T-cell (primary cell): ENCODE measurements around the gene IFITM10. TPM values are rescaled to one million over a fixed set of nuclear protein-coding genes. Genes with fewer than 3 reads are reported as not detected.
A peak's percentile ranks its signal among the peaks of the same experiment; 100 is the strongest.
"Not testable (repeated sequence)": the region's sequence is repeated elsewhere in the genome, so short reads cannot be mapped to it uniquely, and the experiment has no call there.

Experiments used
- ATAC-seq, 4 experiments: fragments of 200-7000 bp in 3 of 4; fragments of 150-1000 bp in 1 of 4; cut with Tn5 transposase; replicated peaks in 1 of 4; 1 replicate in 3 of 4; 2 replicates in 1 of 4; pipeline ENCODE4 v1.10.0; 2021; ENCODE audit warnings: moderate library complexity in 3 of 4, mild to moderate bottlenecking in 2 of 4, moderate number of reproducible peaks in 1 of 4
- CTCF ChIA-PET, 2 donors: fragments of 300-600 bp; sonication (Branson Sonifier 250); formaldehyde crosslinking; loops; one replicate each; lab custom pipeline; 2022; ENCODE audit warnings: antibody characterized with exemption in 2 of 2; lab: Charles Lee
- POLR2A ChIA-PET, 2 donors: fragments of 300-600 bp; sonication (Branson Sonifier 250); formaldehyde crosslinking; loops; one replicate each; lab custom pipeline; 2022; ENCODE audit warnings: antibody characterized with exemption in 2 of 2; lab: Charles Lee
- DNase-seq, 35 experiments: peaks; one replicate each; pipeline versions ENCODE4 v3.0.0 to v3.0.0-alpha.2; 2013 to 2023
- H3K27ac ChIP-seq: one replicate; pipeline ENCODE4 v1.5.1; 2013; ENCODE audit warnings: low read length
- H3K27me3 ChIP-seq, 2 experiments: replicated peaks in 1 of 2; 1 replicate in 1 of 2; 2 replicates in 1 of 2; pipeline versions ENCODE4 v1.6.1 to v1.7.0; 2013; ENCODE audit warnings: low read length in 1 of 2, mixed read lengths in 1 of 2; ENCODE audit not compliant: control insufficient read depth in 2 of 2, insufficient read depth in 2 of 2; ENCODE audit errors: extremely low read depth in 1 of 2
- H3K36me3 ChIP-seq, 2 donors: 1 replicate in 1 of 2; 2 replicates in 1 of 2; pipeline versions ENCODE4 v1.6.1 to v1.7.0; 2013; ENCODE audit warnings: low read length in 1 of 2; ENCODE audit not compliant: control insufficient read depth in 2 of 2, insufficient read depth in 1 of 2; ENCODE audit errors: extremely low read depth in 1 of 2
- H3K4me1 ChIP-seq, 2 experiments: 1 replicate in 1 of 2; 2 replicates in 1 of 2; pipeline versions ENCODE4 v1.6.1 to v1.7.0; 2013; ENCODE audit warnings: low read length in 2 of 2, mixed read lengths in 1 of 2; ENCODE audit not compliant: insufficient read depth in 2 of 2, control insufficient read depth in 1 of 2; ENCODE audit errors: extremely low read depth in 1 of 2
- H3K4me3 ChIP-seq, 2 donors: 1 replicate in 1 of 2; 2 replicates in 1 of 2; pipeline versions ENCODE4 v1.5.1 to v1.7.0; 2013; ENCODE audit warnings: mild to moderate bottlenecking in 2 of 2, low read length in 1 of 2, moderate library complexity in 1 of 2; ENCODE audit not compliant: control insufficient read depth in 1 of 2; ENCODE audit errors: extremely low read depth in 1 of 2
- H3K9me3 ChIP-seq: 2 replicates; pipeline ENCODE4 v1.7.0; 2013
- H3K27ac Mint-ChIP-seq, 2 donors: one replicate each; pipeline ENCODE4 v1.8.0; 2020 to 2021; ENCODE audit warnings: mild to moderate bottlenecking in 2 of 2, mixed read lengths in 2 of 2
- H3K27me3 Mint-ChIP-seq, 2 donors: one replicate each; pipeline ENCODE4 v1.8.0; 2021 to 2022; ENCODE audit warnings: mixed read lengths in 2 of 2
- H3K36me3 Mint-ChIP-seq: one replicate; pipeline ENCODE4 v1.8.0; 2021; ENCODE audit warnings: mixed read lengths
- H3K4me1 Mint-ChIP-seq, 3 donors: one replicate each; pipeline ENCODE4 v1.8.0; 2020 to 2022; ENCODE audit warnings: mixed read lengths in 3 of 3, mild to moderate bottlenecking in 1 of 3
- H3K4me3 Mint-ChIP-seq, 3 donors: one replicate each; pipeline ENCODE4 v1.8.0; 2020 to 2022; ENCODE audit warnings: mild to moderate bottlenecking in 3 of 3, mixed read lengths in 3 of 3, moderate library complexity in 3 of 3
- H3K9me3 Mint-ChIP-seq, 3 donors: one replicate each; pipeline ENCODE4 v1.8.0; 2020 to 2022; ENCODE audit warnings: mixed read lengths in 3 of 3
- whole genome bisulfite sequencing: methylation state at CpG from one replicate; pipeline ENCODE4 v1.1.5; 2013; ENCODE audit warnings: missing lambda C conversion rate; ENCODE audit not compliant: insufficient coverage; 5-methylcytosine and 5-hydroxymethylcytosine counted together
- total RNA-seq, 35 experiments: library from RNA in 6 of 35; stranded (reverse) in 6 of 35; fragments of 120-200 nt in 1 of 35; gene quantifications; one replicate each; pipeline versions ENCODE4 v1.2.1 to v1.2.4 and lab custom pipeline; 2013 to 2026

The IFITM10 gene
- total RNA-seq, 5 donors from 2014 or later (not counting 1 experiment from before 2014, with no cell fraction given) = 0.72 to 4.2 (median 1.8) TPM

DNA sequence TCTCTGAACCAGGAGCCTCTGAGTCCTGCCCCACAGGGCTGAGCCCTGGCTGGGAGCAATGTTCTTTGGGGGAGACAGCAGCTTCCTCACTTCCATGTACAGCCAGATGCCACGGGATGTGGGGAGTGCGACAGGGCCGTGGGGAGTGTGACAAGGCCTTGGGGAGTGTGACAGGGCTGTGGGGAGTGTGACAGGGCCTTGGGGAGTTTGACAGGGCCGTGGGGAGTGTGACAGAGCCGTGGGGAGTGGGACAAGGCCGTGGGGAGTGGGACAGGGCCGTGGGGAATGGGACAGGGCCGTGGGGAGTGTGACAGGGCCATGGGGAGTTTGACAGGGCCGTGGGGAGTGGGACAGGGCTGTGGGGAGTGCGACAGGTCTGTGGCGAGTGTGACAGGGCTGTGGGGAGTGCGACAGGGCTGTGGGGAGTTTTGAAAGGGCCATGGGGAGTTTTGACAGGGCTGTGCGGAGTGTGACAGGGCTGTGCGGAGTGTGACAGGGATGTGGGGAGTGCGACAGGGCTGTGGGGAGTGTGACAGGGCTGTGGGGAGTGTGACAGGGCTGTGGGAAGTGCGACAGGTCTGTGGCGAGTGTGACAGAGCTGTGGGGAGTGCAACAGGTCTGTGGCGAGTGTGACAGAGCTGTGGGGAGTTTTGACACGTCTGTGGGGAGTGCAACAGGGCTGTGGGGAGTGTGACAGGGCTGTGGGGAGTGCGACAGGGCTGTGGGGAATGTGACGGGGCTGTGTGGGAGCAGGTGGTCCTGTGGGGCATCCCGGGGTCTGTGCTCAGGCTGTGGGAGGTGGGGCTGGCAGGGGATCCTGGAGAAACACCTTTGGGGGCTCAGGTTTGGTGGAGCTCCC, 60.0 kb downstream of the IFITM10 start:
- 56% methylated on average over 19 of the region's 22 CpGs for WGBS
- Histone ChIP-seq H3K27me3 (peaks cover 0 to 72% of the 10 kb centered on the region in 2 experiments), H3K27ac (no peak overlapping the region), H3K36me3 (no peaks in the 10 kb centered on the region), H3K9me3 (no peaks in the 10 kb centered on the region), H3K4me1 (peaks cover 0 to 36% of the 10 kb centered on the region in 2 experiments), H3K4me3 (no peak overlapping the region)
- peaks cover 15 to 47% of the 10 kb centered on the region in 2 donors for H3K27me3 Mint-ChIP-seq
- ATAC-seq (no peak), DNase-seq (no peak)
- H3K9me3 Mint-ChIP-seq = no peaks in the 10 kb centered on the region
- H3K4me3 Mint-ChIP-seq = no peak overlapping the region
- H3K27ac Mint-ChIP-seq = no peak overlapping the region
- peaks cover 4 to 15% (median 11%) of the 10 kb centered on the region in 3 donors for H3K4me1 Mint-ChIP-seq
- ChIA-PET POLR2A (no interaction called here), CTCF (no interaction called here)
- no peaks in the 10 kb centered on the region for H3K36me3 Mint-ChIP-seq

DNA sequence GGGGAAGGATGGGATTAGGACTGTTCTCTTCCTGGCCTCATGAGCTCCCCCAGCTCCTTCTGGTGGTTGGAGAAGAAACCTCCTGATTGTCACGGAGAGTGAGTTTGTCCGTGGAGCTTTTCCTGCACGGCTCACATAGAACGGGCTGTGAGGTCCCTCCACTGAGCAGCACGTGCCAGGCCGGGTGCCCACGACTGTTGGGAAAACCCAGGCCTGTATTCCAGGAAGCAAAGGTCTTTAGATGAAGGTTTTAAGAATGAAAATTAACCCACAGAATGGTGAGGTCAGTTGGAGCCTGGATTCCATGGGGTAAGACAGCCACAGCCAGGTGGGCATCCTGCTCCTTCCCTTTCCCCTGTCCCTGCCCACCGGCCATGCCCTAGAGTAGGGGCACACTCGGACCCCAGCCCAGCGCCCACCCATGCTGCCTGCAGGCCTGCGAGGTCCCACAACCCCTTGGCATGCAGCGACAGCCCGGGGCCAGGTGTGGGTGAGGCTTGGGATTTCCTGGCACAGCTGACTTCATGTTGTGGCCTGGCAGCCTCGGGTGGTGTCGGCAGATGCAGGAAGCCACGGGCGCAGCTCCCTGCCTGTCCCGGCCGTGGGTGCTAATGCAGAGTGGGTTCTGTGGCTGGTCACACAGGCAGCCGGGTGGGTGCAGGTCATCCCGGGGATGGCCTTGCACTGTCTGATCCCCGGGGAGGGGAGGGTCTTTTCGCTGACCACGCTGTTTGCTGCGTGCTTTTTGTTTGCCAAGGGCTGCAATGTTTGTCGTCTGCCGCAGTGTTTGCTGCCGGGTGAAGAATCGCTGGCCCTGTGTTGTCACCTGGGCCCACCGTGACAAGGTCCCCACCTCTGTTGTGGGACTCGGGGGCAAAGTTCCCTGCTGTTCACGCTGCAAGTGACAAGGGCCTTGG, 60.9 kb downstream of the IFITM10 start:
- H3K27me3 ChIP-seq = peaks cover 0 to 64% of the 10 kb centered on the region in 2 experiments
- H3K9me3 ChIP-seq, H3K36me3 ChIP-seq, DNase-seq, H3K27ac Mint-ChIP-seq, CTCF ChIA-PET, POLR2A ChIA-PET, H3K27ac ChIP-seq, ATAC-seq, H3K4me3 Mint-ChIP-seq, H3K9me3 Mint-ChIP-seq, H3K4me3 ChIP-seq, H3K36me3 Mint-ChIP-seq: not testable (repeated sequence)
- 53% methylated on average over 11 of the region's 32 CpGs for WGBS
- H3K27me3 Mint-ChIP-seq = peaks cover 15 to 45% of the 10 kb centered on the region in 2 donors
- peaks cover 4 to 15% (median 11%) of the 10 kb centered on the region in 3 donors for H3K4me1 Mint-ChIP-seq
- H3K4me1 ChIP-seq = peaks cover 0 to 36% of the 10 kb centered on the region in 2 experiments

- H3K4me1 ChIP-seq = peaks cover 0 to 25% of the 10 kb centered on the region in 2 experiments
- WGBS = 39% methylated on average over 6 of the region's 19 CpGs
- H3K27me3 ChIP-seq = peaks cover 0 to 55% of the 10 kb centered on the region in 2 experiments
- POLR2A ChIA-PET, ATAC-seq, H3K9me3 ChIP-seq, H3K4me3 ChIP-seq, H3K9me3 Mint-ChIP-seq, H3K36me3 ChIP-seq, H3K36me3 Mint-ChIP-seq, DNase-seq, H3K4me3 Mint-ChIP-seq, H3K4me1 Mint-ChIP-seq, H3K27ac Mint-ChIP-seq, H3K27ac ChIP-seq, CTCF ChIA-PET: not testable (repeated sequence)
- H3K27me3 Mint-ChIP-seq = peaks cover 15 to 43% of the 10 kb centered on the region in 2 donors
These were observed 62.0 kb downstream of the IFITM10 start for GRCh38 chr11:1688336-1688947.

GRCh38 chr11:1686220-1686619, 64.2 kb downstream of the IFITM10 start:
- H3K4me1 Mint-ChIP-seq, H3K4me3 ChIP-seq, H3K36me3 ChIP-seq, H3K4me3 Mint-ChIP-seq, H3K36me3 Mint-ChIP-seq, ATAC-seq, DNase-seq, CTCF ChIA-PET, H3K27ac ChIP-seq, POLR2A ChIA-PET, H3K9me3 ChIP-seq, H3K27ac Mint-ChIP-seq, H3K9me3 Mint-ChIP-seq: not testable (repeated sequence)
- H3K4me1 ChIP-seq = peaks cover 0 to 20% of the 10 kb centered on the region in 2 experiments
- 92% methylated on average over 9 of the region's 15 CpGs for WGBS
- peaks cover 0 to 36% of the 10 kb centered on the region in 2 experiments for H3K27me3 ChIP-seq
- H3K27me3 Mint-ChIP-seq = peaks cover 14 to 34% of the 10 kb centered on the region in 2 donors

GRCh38 chr11:1684886-1685874, 65.2 kb downstream of the IFITM10 start:
- peak in 2 of 4 experiments; percentile 19 to 20 for ATAC-seq
- H3K27me3 ChIP-seq = peaks cover 0 to 30% of the 10 kb centered on the region in 2 experiments
- CTCF ChIA-PET = not testable (repeated sequence)

More at GRCh38 chr11:1684886-1685874, 65.2 kb downstream of the IFITM10 start:
- 72% methylated on average over 6 of the region's 18 CpGs for WGBS
- H3K27me3 Mint-ChIP-seq = peaks cover 11 to 26% of the 10 kb centered on the region in 2 donors
- H3K4me1 Mint-ChIP-seq, H3K27ac ChIP-seq, H3K27ac Mint-ChIP-seq, DNase-seq, H3K4me3 ChIP-seq, POLR2A ChIA-PET, H3K9me3 Mint-ChIP-seq, H3K36me3 Mint-ChIP-seq, H3K36me3 ChIP-seq, H3K9me3 ChIP-seq, H3K4me3 Mint-ChIP-seq: not testable (repeated sequence)
- H3K4me1 ChIP-seq = peaks cover 0 to 13% of the 10 kb centered on the region in 2 experiments
